AG10803 (cell line): ENCODE measurements around the gene MYL7.

Experiments
- DNase-seq: peaks from one replicate; pipeline ENCODE4 v3.0.0; 2010; ENCODE audit warnings: low read depth
- H3K4me3 ChIP-seq: 2 replicates; pipeline ENCODE4 v1.5.1; 2011; ENCODE audit warnings: mild to moderate bottlenecking, low read length, control low read depth
- TF ChIP-seq, protein P1 (sequence below): conservative IDR thresholded peaks from 2 replicates; pipeline ENCODE4 v1.5.1; 2011; ENCODE audit warnings: mild to moderate bottlenecking, low read length, control low read depth, inconsistent platforms

MYL7 gene

GRCh38 chr7:44117801-44118429 lies 23.2 kb downstream of the MYL7 start:
- no peak overlapping the region for H3K4me3 ChIP-seq
- no peak for DNase-seq
- TF ChIP-seq, protein P1, sequence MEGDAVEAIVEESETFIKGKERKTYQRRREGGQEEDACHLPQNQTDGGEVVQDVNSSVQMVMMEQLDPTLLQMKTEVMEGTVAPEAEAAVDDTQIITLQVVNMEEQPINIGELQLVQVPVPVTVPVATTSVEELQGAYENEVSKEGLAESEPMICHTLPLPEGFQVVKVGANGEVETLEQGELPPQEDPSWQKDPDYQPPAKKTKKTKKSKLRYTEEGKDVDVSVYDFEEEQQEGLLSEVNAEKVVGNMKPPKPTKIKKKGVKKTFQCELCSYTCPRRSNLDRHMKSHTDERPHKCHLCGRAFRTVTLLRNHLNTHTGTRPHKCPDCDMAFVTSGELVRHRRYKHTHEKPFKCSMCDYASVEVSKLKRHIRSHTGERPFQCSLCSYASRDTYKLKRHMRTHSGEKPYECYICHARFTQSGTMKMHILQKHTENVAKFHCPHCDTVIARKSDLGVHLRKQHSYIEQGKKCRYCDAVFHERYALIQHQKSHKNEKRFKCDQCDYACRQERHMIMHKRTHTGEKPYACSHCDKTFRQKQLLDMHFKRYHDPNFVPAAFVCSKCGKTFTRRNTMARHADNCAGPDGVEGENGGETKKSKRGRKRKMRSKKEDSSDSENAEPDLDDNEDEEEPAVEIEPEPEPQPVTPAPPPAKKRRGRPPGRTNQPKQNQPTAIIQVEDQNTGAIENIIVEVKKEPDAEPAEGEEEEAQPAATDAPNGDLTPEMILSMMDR, result no peak

GRCh38 chr7:44116789-44117666 lies 24.1 kb downstream of the MYL7 start:
- no peak for DNase-seq
- no peak overlapping the region for H3K4me3 ChIP-seq
- TF ChIP-seq, protein P1, result no peak

DNA sequence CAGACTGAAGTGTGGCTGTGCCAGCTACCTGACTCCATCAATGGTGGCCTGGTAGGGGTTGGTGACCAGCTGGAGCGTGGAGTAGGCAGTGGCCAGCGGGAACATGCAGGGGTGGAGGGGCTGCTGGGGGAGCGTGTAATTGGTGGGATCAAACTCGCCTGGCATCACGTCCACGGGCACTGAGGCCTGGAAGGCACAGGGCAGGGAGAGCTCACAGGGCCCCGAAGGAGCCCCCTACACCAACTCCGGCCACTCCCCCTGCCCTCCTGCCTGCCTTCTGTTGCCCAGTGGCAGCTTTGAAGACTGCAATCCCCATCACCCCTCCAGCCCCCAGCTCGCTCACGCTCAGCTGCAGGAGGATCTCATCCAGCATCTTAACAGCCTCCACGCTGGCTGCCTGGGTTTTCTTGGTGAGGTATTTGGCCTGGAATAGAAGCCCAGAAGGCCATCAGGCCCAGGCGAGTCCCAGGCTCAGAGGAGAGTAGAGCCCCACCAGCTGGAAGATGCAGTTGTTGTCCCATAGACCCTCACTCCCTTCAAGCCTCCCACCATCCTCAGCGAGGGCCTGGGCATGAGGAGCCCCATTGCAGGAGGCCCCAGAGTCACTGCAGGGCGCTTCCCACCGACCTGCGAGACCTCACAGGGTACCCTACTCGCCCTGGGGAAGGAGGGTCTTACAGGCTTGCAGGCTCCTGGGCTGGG lies 24.9 kb downstream of the MYL7 start:
- TF ChIP-seq, protein P1, result no peak
- H3K4me3 ChIP-seq, result no peak overlapping the region
- no peak for DNase-seq

DNA sequence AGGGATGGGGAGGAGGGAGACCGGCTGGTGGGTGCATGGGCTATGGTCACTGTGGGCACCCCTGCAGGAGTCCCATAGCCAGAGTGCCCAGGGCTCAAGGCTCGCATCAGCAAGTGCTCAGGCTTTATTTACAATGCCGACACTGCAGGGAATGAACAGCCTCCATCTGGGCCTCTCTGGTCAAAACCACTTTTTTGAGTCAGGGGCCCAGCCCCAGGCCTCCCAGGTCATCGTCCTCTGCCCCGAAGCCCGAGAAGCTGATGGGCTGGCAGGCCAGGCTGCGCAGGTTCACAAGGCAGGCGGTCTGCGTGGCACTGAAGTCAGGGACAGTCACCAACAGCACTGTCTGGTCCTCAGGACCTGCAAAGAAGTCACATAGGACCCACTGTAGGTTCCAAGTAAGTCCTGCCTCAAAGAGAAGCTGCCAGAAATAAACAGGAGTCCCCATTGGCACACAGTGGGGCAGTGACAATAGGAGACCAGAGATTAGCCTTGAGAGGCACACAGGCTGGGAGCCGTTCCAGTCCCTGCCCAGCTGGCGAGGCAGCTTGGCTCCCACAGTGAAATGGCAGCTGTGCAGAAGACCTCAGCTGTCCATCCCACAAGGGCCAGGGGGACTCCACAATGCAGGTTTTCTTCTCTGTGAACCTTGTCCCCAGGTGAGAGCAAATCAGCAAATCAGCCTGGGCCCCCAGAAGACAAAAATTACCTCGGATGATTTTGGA lies 26.4 kb downstream of the MYL7 start:
- TF ChIP-seq, protein P1, result no peak
- DNase-seq, result no peak
- H3K4me3 ChIP-seq, result no peak overlapping the region

DNA sequence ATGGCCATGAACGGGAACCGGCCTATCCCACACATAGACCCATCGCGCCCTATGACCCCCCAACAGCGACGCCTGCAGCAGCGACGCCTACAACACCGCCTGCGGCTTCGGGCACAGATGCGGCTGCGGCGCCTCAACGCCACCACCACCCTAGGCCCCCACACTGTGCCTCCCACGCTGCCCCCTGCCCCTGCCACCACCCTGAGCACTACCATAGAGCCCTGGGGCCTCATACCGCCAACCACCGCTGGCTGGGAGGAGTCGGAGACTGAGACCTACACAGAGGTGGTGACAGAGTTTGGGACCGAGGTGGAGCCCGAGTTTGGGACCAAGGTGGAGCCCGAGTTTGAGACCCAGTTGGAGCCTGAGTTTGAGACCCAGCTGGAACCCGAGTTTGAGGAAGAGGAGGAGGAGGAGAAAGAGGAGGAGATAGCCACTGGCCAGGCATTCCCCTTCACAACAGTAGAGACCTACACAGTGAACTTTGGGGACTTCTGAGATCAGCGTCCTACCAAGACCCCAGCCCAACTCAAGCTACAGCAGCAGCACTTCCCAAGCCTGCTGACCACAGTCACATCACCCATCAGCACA lies 27.3 kb downstream of the MYL7 start:
- no peak overlapping the region for H3K4me3 ChIP-seq
- DNase-seq, result no peak
- TF ChIP-seq, protein P1, result no peak

DNA sequence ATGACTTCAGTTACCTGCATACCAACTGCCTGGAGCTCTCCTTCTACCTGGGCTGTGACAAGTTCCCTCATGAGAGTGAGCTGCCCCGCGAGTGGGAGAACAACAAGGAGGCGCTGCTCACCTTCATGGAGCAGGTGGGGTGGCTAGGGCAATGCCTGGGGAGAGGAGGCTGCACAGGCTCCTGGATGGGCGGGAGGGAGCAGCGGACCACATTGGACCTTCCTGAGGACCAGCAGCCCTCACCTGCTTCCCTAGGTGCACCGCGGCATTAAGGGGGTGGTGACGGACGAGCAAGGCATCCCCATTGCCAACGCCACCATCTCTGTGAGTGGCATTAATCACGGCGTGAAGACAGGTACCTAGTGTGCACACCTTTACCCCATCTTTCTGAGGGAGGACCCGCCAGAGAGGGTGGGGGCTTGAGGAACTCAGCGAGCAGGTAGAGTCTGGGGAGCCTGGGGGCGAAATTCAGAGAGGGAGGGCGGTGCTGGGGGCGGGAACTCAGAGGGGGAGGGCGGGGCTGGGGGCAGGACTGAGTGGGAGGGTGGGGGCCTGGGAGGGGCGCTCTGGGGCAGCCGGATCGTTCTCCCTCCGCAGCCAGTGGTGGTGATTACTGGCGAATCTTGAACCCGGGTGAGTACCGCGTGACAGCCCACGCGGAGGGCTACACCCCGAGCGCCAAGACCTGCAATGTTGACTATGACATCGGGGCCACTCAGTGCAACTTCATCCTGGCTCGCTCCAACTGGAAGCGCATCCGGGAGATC lies 28.0 kb downstream of the MYL7 start:
- H3K4me3 ChIP-seq, result no peak overlapping the region
- no peak for DNase-seq
- TF ChIP-seq, protein P1, result no peak
